ENCODE data around the gene RTN4RL2. TPM values are rescaled to one million over a fixed set of nuclear protein-coding genes. Genes with fewer than 3 reads are reported as not detected.

The RTN4RL2 gene
- total RNA-seq, 1 experiment from 2014 or later: 7.0 TPM

DNA sequence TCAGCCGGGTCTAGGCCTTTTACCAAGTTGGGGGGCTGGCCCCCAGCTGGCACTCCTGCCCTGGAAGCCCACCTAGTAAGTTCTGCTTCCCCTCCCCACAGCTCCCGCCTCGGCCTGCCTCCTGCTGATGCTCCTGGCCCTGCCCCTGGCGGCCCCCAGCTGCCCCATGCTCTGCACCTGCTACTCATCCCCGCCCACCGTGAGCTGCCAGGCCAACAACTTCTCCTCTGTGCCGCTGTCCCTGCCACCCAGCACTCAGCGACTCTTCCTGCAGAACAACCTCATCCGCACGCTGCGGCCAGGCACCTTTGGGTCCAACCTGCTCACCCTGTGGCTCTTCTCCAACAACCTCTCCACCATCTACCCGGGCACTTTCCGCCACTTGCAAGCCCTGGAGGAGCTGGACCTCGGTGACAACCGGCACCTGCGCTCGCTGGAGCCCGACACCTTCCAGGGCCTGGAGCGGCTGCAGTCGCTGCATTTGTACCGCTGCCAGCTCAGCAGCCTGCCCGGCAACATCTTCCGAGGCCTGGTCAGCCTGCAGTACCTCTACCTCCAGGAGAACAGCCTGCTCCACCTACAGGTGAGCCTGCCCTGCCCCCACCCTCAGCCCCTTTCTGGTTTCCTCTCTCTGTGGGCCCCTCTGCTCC is 7.3 kb downstream of the RTN4RL2 start:
- no peak overlapping the region for H4K8ac ChIP-seq (replicated peaks; ENCODE audit: insufficient read length, low read depth, low read length)
- Mint-ChIP-seq H3K9me3 (no peaks in the 10 kb centered on the region), H3K4me3 (no peak overlapping the region; a peak in 1 of 5 replicates), H3K27me3 (ENCODE audit: low read depth) (peaks cover 28% of the 10 kb centered on the region), H3K27ac (0 out of 7 replicates have a peak overlapping the region, but pooled peaks of 1 of the 3 experiments have one; percentile 25), H3K4me1 (peaks cover 30 to 41% of the 10 kb centered on the region in 2 experiments), H3K36me3 (ENCODE audit: insufficient read depth in 1 of 3, low read depth in 3 of 3) (peaks cover 7 to 27% (median 9%) of the 10 kb centered on the region in 3 experiments; a peak in 5 of 7 replicates)
- TF ChIP-seq, protein P1, sequence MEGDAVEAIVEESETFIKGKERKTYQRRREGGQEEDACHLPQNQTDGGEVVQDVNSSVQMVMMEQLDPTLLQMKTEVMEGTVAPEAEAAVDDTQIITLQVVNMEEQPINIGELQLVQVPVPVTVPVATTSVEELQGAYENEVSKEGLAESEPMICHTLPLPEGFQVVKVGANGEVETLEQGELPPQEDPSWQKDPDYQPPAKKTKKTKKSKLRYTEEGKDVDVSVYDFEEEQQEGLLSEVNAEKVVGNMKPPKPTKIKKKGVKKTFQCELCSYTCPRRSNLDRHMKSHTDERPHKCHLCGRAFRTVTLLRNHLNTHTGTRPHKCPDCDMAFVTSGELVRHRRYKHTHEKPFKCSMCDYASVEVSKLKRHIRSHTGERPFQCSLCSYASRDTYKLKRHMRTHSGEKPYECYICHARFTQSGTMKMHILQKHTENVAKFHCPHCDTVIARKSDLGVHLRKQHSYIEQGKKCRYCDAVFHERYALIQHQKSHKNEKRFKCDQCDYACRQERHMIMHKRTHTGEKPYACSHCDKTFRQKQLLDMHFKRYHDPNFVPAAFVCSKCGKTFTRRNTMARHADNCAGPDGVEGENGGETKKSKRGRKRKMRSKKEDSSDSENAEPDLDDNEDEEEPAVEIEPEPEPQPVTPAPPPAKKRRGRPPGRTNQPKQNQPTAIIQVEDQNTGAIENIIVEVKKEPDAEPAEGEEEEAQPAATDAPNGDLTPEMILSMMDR (conservative IDR thresholded peaks at IDR 0.05): no peak
- no peaks in the 10 kb centered on the region for H3K79me2 ChIP-seq (ENCODE audit: insufficient read depth, low read length)
- H3K56ac ChIP-seq (ENCODE audit: insufficient read length, low read depth, low read length): no peak overlapping the region
- no peak overlapping the region for H2BK120ac ChIP-seq (ENCODE audit: low read depth, low read length, poor library complexity, severe bottlenecking)
- H3K27me3 ChIP-seq (ENCODE audit: insufficient read depth, low read length): no peaks in the 10 kb centered on the region; the same call in 1 of the 2 replicates
- H4K20me1 ChIP-seq (ENCODE audit: control insufficient read depth, insufficient read depth, insufficient read length): no peaks in the 10 kb centered on the region
- no peaks in the 10 kb centered on the region for H3K9me3 ChIP-seq (ENCODE audit: control insufficient read depth, low read depth, low read length)
- no peak overlapping the region for H2BK12ac ChIP-seq (ENCODE audit: insufficient read length, low read depth, low read length)
- H2AFZ ChIP-seq (ENCODE audit: low read length): no peak overlapping the region
- no peaks in the 10 kb centered on the region for H3K79me1 ChIP-seq (ENCODE audit: insufficient read depth, low read depth, low read length, poor library complexity, severe bottlenecking)
- H3K4me1 ChIP-seq (ENCODE audit: insufficient read depth, low read length): peaks cover 14% of the 10 kb centered on the region; the same call in 1 of the 2 replicates
- peak overlapping the region; percentile 0; the same call in 1 of the 2 replicates for H3K14ac ChIP-seq (ENCODE audit: insufficient read depth, low read length)
- no peak overlapping the region for H3K23ac ChIP-seq (ENCODE audit: insufficient read length, low read depth, low read length)
- no peak overlapping the region for H3K4ac ChIP-seq (ENCODE audit: low read depth, low read length)
- no peaks in the 10 kb centered on the region for H3K23me2 ChIP-seq (ENCODE audit: insufficient read length, low read depth, low read length, poor library complexity, severe bottlenecking)
- H2AK5ac ChIP-seq (ENCODE audit: insufficient read length, low read length): no peak overlapping the region
- no peak overlapping the region for H2BK5ac ChIP-seq (ENCODE audit: insufficient read length, low read length)
- H3T11ph ChIP-seq (ENCODE audit: low read length): no peak overlapping the region
- no peak overlapping the region for H2BK20ac ChIP-seq (ENCODE audit: low read depth, low read length, poor library complexity, severe bottlenecking)
- no peak overlapping the region for H3K18ac ChIP-seq (ENCODE audit: insufficient read length, low read depth, low read length)
- no CpG with 5 or more reads among the region's 23 CpGs for WGBS (ENCODE audit: extremely low coverage, insufficient read length, low lambda C conversion rate)
- peak; percentile 56 for DNase-seq
- no peak overlapping the region for H3K27ac ChIP-seq (ENCODE audit: insufficient read length, low read depth, low read length)
- no peak overlapping the region for H2BK15ac ChIP-seq (ENCODE audit: low read depth, low read length)
- H3K4me2 ChIP-seq (ENCODE audit: insufficient read depth, insufficient read length, low read length): no peak overlapping the region
- H3K9ac ChIP-seq (ENCODE audit: extremely low read depth, insufficient read length, low read length): no peak overlapping the region
- no peak overlapping the region for H4K5ac ChIP-seq (ENCODE audit: insufficient read length, low read depth, low read length)
- H4K91ac ChIP-seq (ENCODE audit: insufficient read length, low read depth, low read length): no peak overlapping the region
